Upper lobe of left lung (tissue), 4 donors: ENCODE measurements around the gene EYS.

ENCODE experiments used
- EP300 ChIP-seq, 4 donors: sonication (generic); formaldehyde crosslinking; IDR thresholded peaks; one replicate each; pipeline ENCODE4 v1.5.1; 2017; ENCODE audit warnings: antibody characterized with exemption in 4 of 4, control low read depth in 2 of 4
- POLR2A ChIP-seq, 4 donors: fragments of 450-650 bp; IDR thresholded peaks; one replicate each; pipeline ENCODE4 v1.5.1; 2016 to 2017; ENCODE audit warnings: antibody characterized with exemption in 4 of 4, mild to moderate bottlenecking in 2 of 4
- POLR2AphosphoS5 ChIP-seq, 2 donors: sonication (generic); formaldehyde crosslinking; IDR thresholded peaks; one replicate each; pipeline ENCODE4 v1.5.1; 2017; ENCODE audit warnings: antibody characterized with exemption in 2 of 2
- TF ChIP-seq, protein P1 (sequence below), 6 experiments: fragments of 450-650 bp in 4 of 6; fragments of 200-600 bp in 2 of 6; sonication (generic) in 2 of 6; IDR thresholded peaks; one replicate each; pipeline ENCODE4 v1.5.1; 2016 to 2019; ENCODE audit warnings: antibody characterized with exemption in 6 of 6

- TF ChIP-seq, protein P1, sequence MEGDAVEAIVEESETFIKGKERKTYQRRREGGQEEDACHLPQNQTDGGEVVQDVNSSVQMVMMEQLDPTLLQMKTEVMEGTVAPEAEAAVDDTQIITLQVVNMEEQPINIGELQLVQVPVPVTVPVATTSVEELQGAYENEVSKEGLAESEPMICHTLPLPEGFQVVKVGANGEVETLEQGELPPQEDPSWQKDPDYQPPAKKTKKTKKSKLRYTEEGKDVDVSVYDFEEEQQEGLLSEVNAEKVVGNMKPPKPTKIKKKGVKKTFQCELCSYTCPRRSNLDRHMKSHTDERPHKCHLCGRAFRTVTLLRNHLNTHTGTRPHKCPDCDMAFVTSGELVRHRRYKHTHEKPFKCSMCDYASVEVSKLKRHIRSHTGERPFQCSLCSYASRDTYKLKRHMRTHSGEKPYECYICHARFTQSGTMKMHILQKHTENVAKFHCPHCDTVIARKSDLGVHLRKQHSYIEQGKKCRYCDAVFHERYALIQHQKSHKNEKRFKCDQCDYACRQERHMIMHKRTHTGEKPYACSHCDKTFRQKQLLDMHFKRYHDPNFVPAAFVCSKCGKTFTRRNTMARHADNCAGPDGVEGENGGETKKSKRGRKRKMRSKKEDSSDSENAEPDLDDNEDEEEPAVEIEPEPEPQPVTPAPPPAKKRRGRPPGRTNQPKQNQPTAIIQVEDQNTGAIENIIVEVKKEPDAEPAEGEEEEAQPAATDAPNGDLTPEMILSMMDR (IDR thresholded peaks at IDR 0.05) = no peak
- TF ChIP-seq POLR2A (IDR thresholded peaks at IDR 0.05) = no peak
- TF ChIP-seq POLR2AphosphoS5 (IDR thresholded peaks at IDR 0.05) = no peak
- no peak for TF ChIP-seq EP300 (IDR thresholded peaks at IDR 0.05)
These were observed 583.5 kb downstream of the EYS start for GRCh38 chr6:65123521-65123920.
